HL-60 (cell line): ENCODE results near the gene KYNU.

Experiments
- DNase-seq, 2 experiments: peaks; one replicate each; pipeline ENCODE4 v3.0.0-alpha.2; 2010 to 2020; ENCODE audit warnings: low read depth in 1 of 2, low spot score in 1 of 2
- H3K27ac ChIP-seq: fragments of 250-450 bp; sonication (Bioruptor Pico); replicated peaks from 2 replicates; pipeline ENCODE4 v1.5.1; 2020; ENCODE audit warnings: mild to moderate bottlenecking, moderate library complexity
- H3K27me3 ChIP-seq: fragments of 250-450 bp; sonication (Bioruptor Pico); 2 replicates; pipeline ENCODE4 v1.5.1; 2021; ENCODE audit warnings: mild to moderate bottlenecking, moderate library complexity; ENCODE audit not compliant: insufficient read depth, poor library complexity, severe bottlenecking
- H3K4me3 ChIP-seq: replicated peaks from 2 replicates; pipeline ENCODE4 v1.5.1; 2011; ENCODE audit warnings: mild to moderate bottlenecking, control low read depth, low read length; ENCODE audit not compliant: insufficient read depth
- GABPA ChIP-seq: IDR thresholded peaks from 2 replicates; pipeline ENCODE4 v1.6.1; 2012; ENCODE audit warnings: low read depth
- POLR2AphosphoS5 ChIP-seq: IDR thresholded peaks from 2 replicates; pipeline ENCODE4 v1.6.1; 2012; ENCODE audit warnings: low read depth
- SPI1 ChIP-seq: IDR thresholded peaks from 2 replicates; pipeline ENCODE4 v1.6.1; 2012; ENCODE audit warnings: low read depth, mild to moderate bottlenecking, borderline replicate concordance
- TF ChIP-seq, protein P1 (sequence below): IDR thresholded peaks from 2 replicates; pipeline ENCODE4 v1.6.1; 2012; ENCODE audit warnings: low read depth; ENCODE audit not compliant: insufficient replicate concordance
- TF ChIP-seq, protein P2 (sequence below): IDR thresholded peaks from one replicate; pipeline ENCODE4 v1.5.1; 2011; ENCODE audit warnings: low read length, control low read depth, inconsistent platforms; ENCODE audit not compliant: insufficient read depth

The KYNU gene

GRCh38 chr2:142848023-142848606 is 29.3 kb upstream of the KYNU start:
- TF ChIP-seq GABPA (no peak), POLR2AphosphoS5 (no peak), SPI1 (no peak)
- TF ChIP-seq, protein P1, sequence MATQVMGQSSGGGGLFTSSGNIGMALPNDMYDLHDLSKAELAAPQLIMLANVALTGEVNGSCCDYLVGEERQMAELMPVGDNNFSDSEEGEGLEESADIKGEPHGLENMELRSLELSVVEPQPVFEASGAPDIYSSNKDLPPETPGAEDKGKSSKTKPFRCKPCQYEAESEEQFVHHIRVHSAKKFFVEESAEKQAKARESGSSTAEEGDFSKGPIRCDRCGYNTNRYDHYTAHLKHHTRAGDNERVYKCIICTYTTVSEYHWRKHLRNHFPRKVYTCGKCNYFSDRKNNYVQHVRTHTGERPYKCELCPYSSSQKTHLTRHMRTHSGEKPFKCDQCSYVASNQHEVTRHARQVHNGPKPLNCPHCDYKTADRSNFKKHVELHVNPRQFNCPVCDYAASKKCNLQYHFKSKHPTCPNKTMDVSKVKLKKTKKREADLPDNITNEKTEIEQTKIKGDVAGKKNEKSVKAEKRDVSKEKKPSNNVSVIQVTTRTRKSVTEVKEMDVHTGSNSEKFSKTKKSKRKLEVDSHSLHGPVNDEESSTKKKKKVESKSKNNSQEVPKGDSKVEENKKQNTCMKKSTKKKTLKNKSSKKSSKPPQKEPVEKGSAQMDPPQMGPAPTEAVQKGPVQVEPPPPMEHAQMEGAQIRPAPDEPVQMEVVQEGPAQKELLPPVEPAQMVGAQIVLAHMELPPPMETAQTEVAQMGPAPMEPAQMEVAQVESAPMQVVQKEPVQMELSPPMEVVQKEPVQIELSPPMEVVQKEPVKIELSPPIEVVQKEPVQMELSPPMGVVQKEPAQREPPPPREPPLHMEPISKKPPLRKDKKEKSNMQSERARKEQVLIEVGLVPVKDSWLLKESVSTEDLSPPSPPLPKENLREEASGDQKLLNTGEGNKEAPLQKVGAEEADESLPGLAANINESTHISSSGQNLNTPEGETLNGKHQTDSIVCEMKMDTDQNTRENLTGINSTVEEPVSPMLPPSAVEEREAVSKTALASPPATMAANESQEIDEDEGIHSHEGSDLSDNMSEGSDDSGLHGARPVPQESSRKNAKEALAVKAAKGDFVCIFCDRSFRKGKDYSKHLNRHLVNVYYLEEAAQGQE = no peak
- TF ChIP-seq, protein P2, sequence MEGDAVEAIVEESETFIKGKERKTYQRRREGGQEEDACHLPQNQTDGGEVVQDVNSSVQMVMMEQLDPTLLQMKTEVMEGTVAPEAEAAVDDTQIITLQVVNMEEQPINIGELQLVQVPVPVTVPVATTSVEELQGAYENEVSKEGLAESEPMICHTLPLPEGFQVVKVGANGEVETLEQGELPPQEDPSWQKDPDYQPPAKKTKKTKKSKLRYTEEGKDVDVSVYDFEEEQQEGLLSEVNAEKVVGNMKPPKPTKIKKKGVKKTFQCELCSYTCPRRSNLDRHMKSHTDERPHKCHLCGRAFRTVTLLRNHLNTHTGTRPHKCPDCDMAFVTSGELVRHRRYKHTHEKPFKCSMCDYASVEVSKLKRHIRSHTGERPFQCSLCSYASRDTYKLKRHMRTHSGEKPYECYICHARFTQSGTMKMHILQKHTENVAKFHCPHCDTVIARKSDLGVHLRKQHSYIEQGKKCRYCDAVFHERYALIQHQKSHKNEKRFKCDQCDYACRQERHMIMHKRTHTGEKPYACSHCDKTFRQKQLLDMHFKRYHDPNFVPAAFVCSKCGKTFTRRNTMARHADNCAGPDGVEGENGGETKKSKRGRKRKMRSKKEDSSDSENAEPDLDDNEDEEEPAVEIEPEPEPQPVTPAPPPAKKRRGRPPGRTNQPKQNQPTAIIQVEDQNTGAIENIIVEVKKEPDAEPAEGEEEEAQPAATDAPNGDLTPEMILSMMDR = no peak
- no peak overlapping the region for H3K27ac ChIP-seq
- no peak overlapping the region for H3K4me3 ChIP-seq
- no peaks in the 10 kb centered on the region for H3K27me3 ChIP-seq
- DNase-seq = no peak

- Histone ChIP-seq H3K27ac (no peak overlapping the region), H3K27me3 (no peaks in the 10 kb centered on the region), H3K4me3 (no peak overlapping the region)
- DNase-seq = no peak
- TF ChIP-seq, protein P1 = no peak
- TF ChIP-seq, protein P2 = no peak
- TF ChIP-seq POLR2AphosphoS5 = no peak
- no peak for TF ChIP-seq SPI1
- no peak for TF ChIP-seq GABPA
Measured at GRCh38 chr2:142849820-142850219, 27.6 kb upstream of the KYNU start.

DNA sequence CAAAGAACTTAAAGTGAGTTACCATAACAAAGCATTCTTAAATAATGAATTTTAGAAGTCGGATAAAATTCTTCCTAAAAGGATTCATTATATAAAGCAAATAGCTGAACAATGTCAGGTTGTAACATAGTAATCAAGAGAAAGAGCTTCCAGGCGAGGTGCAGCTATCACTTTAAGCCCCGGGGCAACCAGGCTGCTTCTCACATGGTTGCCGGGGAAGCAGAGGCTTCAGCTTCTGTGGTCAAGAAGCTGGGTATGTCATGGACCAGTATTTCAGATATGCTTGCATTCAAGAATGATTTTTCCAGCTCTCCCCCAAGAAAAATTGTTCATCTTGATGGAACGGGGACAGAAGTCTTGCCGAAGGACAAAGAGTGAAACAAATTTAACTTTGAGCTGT is 23.6 kb upstream of the KYNU start:
- TF ChIP-seq GABPA = no peak
- TF ChIP-seq, protein P2 = no peak
- TF ChIP-seq, protein P1 = no peak
- no peak for TF ChIP-seq SPI1
- TF ChIP-seq POLR2AphosphoS5 = no peak
- DNase-seq = no peak
- no peaks in the 10 kb centered on the region for H3K27me3 ChIP-seq
- no peak overlapping the region for H3K4me3 ChIP-seq
- no peak overlapping the region for H3K27ac ChIP-seq
